Dendritic cell treated with granulocyte-macrophage colony-stimulating factor and Interleukin-4, amounts not matched to agents 40 ng/mL and 50 ng/mL, for 4 days (primary cell): Measurements from ENCODE around the gene CCAR1.
"Not testable (repeated sequence)": the region's sequence is repeated elsewhere in the genome, so short reads cannot be mapped to it uniquely, and the experiment has no call there.

Experiments used
- H3K27ac Mint-ChIP-seq: one replicate; pipeline ENCODE4 v1.8.0; 2022; ENCODE audit warnings: mild to moderate bottlenecking, mixed read lengths
- H3K27me3 Mint-ChIP-seq: one replicate; pipeline ENCODE4 v1.8.0; 2022; ENCODE audit warnings: mild to moderate bottlenecking, mixed read lengths
- H3K36me3 Mint-ChIP-seq: one replicate; pipeline ENCODE4 v1.8.0; 2022; ENCODE audit warnings: low read depth, mixed read lengths
- H3K4me1 Mint-ChIP-seq: one replicate; pipeline ENCODE4 v1.8.0; 2022; ENCODE audit warnings: low read depth, mixed read lengths
- H3K4me3 Mint-ChIP-seq: one replicate; pipeline ENCODE4 v1.8.0; 2022; ENCODE audit warnings: mild to moderate bottlenecking, moderate library complexity, mixed read lengths
- H3K9me3 Mint-ChIP-seq: one replicate; pipeline ENCODE4 v1.8.0; 2022; ENCODE audit warnings: mixed read lengths
- intact Hi-C: fragments of 100-400 bp; cut with micrococcal nuclease; formaldehyde crosslinking; loops from one replicate; pipeline ENCODE4 v1.15.0; 2022

The CCAR1 gene, protein sequence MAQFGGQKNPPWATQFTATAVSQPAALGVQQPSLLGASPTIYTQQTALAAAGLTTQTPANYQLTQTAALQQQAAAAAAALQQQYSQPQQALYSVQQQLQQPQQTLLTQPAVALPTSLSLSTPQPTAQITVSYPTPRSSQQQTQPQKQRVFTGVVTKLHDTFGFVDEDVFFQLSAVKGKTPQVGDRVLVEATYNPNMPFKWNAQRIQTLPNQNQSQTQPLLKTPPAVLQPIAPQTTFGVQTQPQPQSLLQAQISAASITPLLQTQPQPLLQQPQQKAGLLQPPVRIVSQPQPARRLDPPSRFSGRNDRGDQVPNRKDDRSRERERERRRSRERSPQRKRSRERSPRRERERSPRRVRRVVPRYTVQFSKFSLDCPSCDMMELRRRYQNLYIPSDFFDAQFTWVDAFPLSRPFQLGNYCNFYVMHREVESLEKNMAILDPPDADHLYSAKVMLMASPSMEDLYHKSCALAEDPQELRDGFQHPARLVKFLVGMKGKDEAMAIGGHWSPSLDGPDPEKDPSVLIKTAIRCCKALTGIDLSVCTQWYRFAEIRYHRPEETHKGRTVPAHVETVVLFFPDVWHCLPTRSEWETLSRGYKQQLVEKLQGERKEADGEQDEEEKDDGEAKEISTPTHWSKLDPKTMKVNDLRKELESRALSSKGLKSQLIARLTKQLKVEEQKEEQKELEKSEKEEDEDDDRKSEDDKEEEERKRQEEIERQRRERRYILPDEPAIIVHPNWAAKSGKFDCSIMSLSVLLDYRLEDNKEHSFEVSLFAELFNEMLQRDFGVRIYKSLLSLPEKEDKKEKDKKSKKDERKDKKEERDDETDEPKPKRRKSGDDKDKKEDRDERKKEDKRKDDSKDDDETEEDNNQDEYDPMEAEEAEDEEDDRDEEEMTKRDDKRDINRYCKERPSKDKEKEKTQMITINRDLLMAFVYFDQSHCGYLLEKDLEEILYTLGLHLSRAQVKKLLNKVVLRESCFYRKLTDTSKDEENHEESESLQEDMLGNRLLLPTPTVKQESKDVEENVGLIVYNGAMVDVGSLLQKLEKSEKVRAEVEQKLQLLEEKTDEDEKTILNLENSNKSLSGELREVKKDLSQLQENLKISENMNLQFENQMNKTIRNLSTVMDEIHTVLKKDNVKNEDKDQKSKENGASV

GRCh38 chr10:68720793-68721672 lies at the start of gene CCAR1:
Gene CCAR1, plus strand, starts transcription at chr10:68721239. Its CDS starts 1,266 bp downstream, at chr10:68722505.
- intact Hi-C loops: loop anchor here (2.0 kb wide), 2 partner anchors 32 to 194 kb away; partner anchors contain the start of gene SLC25A16
- H3K4me3 Mint-ChIP-seq: peak within 1 kb of the TSS; percentile 93
- peaks cover 46% of the 10 kb centered on the region for H3K36me3 Mint-ChIP-seq
- H3K27me3 Mint-ChIP-seq: peaks cover 7% of the 10 kb centered on the region
- peaks cover 10% of the 10 kb centered on the region for H3K4me1 Mint-ChIP-seq
- H3K9me3 Mint-ChIP-seq: no peaks in the 10 kb centered on the region
- peak within 1 kb of the TSS; percentile 97 for H3K27ac Mint-ChIP-seq

- no peaks in the 10 kb centered on the region for H3K36me3 Mint-ChIP-seq
- intact Hi-C loops: no loop called here
- no peaks in the 10 kb centered on the region for H3K9me3 Mint-ChIP-seq
- no peaks in the 10 kb centered on the region for H3K4me1 Mint-ChIP-seq
- H3K4me3 Mint-ChIP-seq: no peak overlapping the region
- H3K27me3 Mint-ChIP-seq: no peaks in the 10 kb centered on the region
- no peak overlapping the region for H3K27ac Mint-ChIP-seq
These were observed 36.6 kb upstream of the CCAR1 start for GRCh38 chr10:68684413-68684812.

DNA sequence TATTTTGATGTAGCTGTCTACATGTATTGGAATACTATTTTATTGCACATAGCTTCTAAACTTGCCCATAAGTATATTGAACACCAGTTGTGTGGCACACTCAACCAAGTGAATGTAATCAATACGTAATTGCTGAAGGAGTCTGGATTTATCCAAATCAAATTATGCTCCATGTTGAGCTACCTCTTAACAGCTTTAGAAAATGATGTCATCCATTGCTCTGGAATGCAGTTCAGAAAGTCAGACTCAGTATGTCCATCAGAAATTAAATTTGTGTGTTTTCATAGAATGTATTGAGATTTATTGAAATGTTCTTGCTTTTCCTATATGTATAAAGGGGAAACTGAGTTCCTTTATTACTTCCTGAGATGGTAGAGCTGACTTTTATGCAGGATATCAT lies 25.0 kb upstream of the CCAR1 start:
- intact Hi-C loops: no loop called here
- Mint-ChIP-seq H3K27me3 (no peaks in the 10 kb centered on the region), H3K27ac (no peak overlapping the region), H3K36me3 (no peaks in the 10 kb centered on the region), H3K9me3 (no peaks in the 10 kb centered on the region), H3K4me1 (no peaks in the 10 kb centered on the region), H3K4me3 (no peak overlapping the region)

- H3K27ac Mint-ChIP-seq: no peak overlapping the region
These were observed 23.9 kb upstream of the CCAR1 start for GRCh38 chr10:68697106-68697505.

GRCh38 chr10:68700197-68700596 lies 20.8 kb upstream of the CCAR1 start:
- H3K36me3 Mint-ChIP-seq: no peaks in the 10 kb centered on the region
- no peak overlapping the region for H3K27ac Mint-ChIP-seq
- H3K4me1 Mint-ChIP-seq: no peaks in the 10 kb centered on the region
- intact Hi-C loops: no loop called here
- no peak overlapping the region for H3K4me3 Mint-ChIP-seq
- H3K27me3 Mint-ChIP-seq: peaks cover 4% of the 10 kb centered on the region
- H3K9me3 Mint-ChIP-seq: no peaks in the 10 kb centered on the region

More at GRCh38 chr10:68697106-68697505, 23.9 kb upstream of the CCAR1 start:
- H3K9me3 Mint-ChIP-seq: no peaks in the 10 kb centered on the region
- no peak overlapping the region for H3K4me3 Mint-ChIP-seq
- intact Hi-C loops: no loop called here
- H3K27me3 Mint-ChIP-seq: peaks cover 4% of the 10 kb centered on the region
- H3K4me1 Mint-ChIP-seq: no peaks in the 10 kb centered on the region
- H3K36me3 Mint-ChIP-seq: no peaks in the 10 kb centered on the region

GRCh38 chr10:68705548-68705947 lies 15.5 kb upstream of the CCAR1 start:
- Mint-ChIP-seq H3K36me3 (no peaks in the 10 kb centered on the region), H3K27me3 (peaks cover 4% of the 10 kb centered on the region), H3K9me3 (no peaks in the 10 kb centered on the region), H3K4me3 (no peak overlapping the region), H3K4me1 (no peaks in the 10 kb centered on the region), H3K27ac (no peak overlapping the region)
- intact Hi-C loops: no loop called here

- intact Hi-C loops, H3K27ac Mint-ChIP-seq, H3K36me3 Mint-ChIP-seq, H3K4me1 Mint-ChIP-seq, H3K4me3 Mint-ChIP-seq, H3K27me3 Mint-ChIP-seq, H3K9me3 Mint-ChIP-seq: not testable (repeated sequence)
These were observed 12.1 kb upstream of the CCAR1 start for GRCh38 chr10:68708987-68709386.

- H3K9me3 Mint-ChIP-seq, H3K27me3 Mint-ChIP-seq, intact Hi-C loops, H3K36me3 Mint-ChIP-seq, H3K4me1 Mint-ChIP-seq, H3K27ac Mint-ChIP-seq, H3K4me3 Mint-ChIP-seq: not testable (repeated sequence)
These were observed 8.0 kb upstream of the CCAR1 start for GRCh38 chr10:68713065-68713464.

GRCh38 chr10:68717435-68717834 lies 3.6 kb upstream of the CCAR1 start:
- Mint-ChIP-seq H3K36me3 (peaks cover 16% of the 10 kb centered on the region), H3K4me3 (no peak overlapping the region), H3K27ac (no peak overlapping the region), H3K4me1 (peaks cover 6% of the 10 kb centered on the region), H3K9me3 (no peaks in the 10 kb centered on the region), H3K27me3 (peaks cover 7% of the 10 kb centered on the region)
- intact Hi-C loops: no loop called here

- H3K4me3 Mint-ChIP-seq: peak overlapping the region; percentile 93
- peaks cover 7% of the 10 kb centered on the region for H3K27me3 Mint-ChIP-seq
- peak overlapping the region; percentile 97 for H3K27ac Mint-ChIP-seq
- peaks cover 54% of the 10 kb centered on the region for H3K36me3 Mint-ChIP-seq
- no peaks in the 10 kb centered on the region for H3K9me3 Mint-ChIP-seq
- intact Hi-C loops: loop anchor here (2.0 kb wide), 2 partner anchors 31 to 195 kb away; partner anchors contain the start of gene SLC25A16
- H3K4me1 Mint-ChIP-seq: peaks cover 10% of the 10 kb centered on the region
These were observed 765 bp downstream of the CCAR1 start for GRCh38 chr10:68721673-68722335.

DNA sequence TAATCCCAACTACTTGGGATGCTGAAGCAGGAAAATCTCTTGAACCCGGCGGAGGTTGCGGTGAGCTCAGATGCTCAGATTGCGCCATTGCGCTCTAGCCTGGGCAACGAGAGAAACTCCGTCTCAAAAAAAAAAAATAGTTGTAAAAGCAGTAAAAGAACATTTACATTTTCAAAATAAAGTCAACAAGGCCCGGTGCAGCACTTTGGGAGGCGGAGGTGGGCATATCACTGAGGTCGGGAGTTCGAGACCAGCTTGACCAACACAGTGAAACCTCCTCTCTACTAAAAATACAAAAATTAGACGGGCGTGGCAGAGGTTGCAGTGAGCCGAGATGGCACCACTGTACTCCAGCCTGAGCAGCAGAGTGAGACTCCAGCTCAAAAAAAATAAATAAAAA lies 4.0 kb downstream of the CCAR1 start:
- intact Hi-C loops: no loop called here
- Mint-ChIP-seq H3K36me3 (peaks cover 86% of the 10 kb centered on the region), H3K27ac (peak overlapping the region; percentile 54), H3K4me3 (no peak overlapping the region), H3K9me3 (no peaks in the 10 kb centered on the region), H3K27me3 (no peaks in the 10 kb centered on the region), H3K4me1 (peaks cover 10% of the 10 kb centered on the region)

DNA sequence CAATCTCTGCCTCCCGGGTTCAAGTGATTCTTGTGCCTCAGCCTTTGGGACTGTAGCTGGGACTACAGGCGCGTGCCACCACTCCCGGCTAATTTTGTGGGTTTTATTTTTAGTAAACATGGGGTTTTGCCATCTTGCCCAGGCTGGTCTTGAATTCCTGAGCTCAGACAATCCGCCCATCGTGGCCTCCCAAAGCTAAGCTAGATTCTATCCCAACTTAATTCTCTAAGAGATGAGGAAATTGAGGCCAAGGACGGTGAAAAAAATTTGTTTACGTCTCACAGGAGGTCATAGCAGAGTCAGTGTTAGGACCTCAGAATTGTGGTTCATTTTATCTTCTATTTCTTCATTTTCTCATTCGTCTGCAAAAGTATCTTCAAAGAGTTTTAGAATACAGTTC lies 6.1 kb downstream of the CCAR1 start:
- peaks cover 95% of the 10 kb centered on the region for H3K36me3 Mint-ChIP-seq
- H3K27ac Mint-ChIP-seq: no peak overlapping the region
- intact Hi-C loops: no loop called here
- H3K4me3 Mint-ChIP-seq: no peak overlapping the region
- H3K27me3 Mint-ChIP-seq: no peaks in the 10 kb centered on the region
- H3K4me1 Mint-ChIP-seq: peaks cover 7% of the 10 kb centered on the region
- H3K9me3 Mint-ChIP-seq: no peaks in the 10 kb centered on the region

GRCh38 chr10:68732651-68733050 lies 11.6 kb downstream of the CCAR1 start:
- Mint-ChIP-seq H3K4me1 (no peaks in the 10 kb centered on the region), H3K9me3 (no peaks in the 10 kb centered on the region), H3K36me3 (peaks cover 96% of the 10 kb centered on the region), H3K4me3 (no peak overlapping the region), H3K27me3 (no peaks in the 10 kb centered on the region), H3K27ac (no peak overlapping the region)
- intact Hi-C loops: no loop called here
